ENCODE measurements around the gene EGLN1. TPM values are rescaled to one million over a fixed set of nuclear protein-coding genes. Genes with fewer than 3 reads are reported as not detected.

The EGLN1 gene
- total and polyA plus RNA-seq, 10 of the 15 experiments (the other 5 are each of a cell fraction or from before 2014, with no cell fraction given) = 2.4 to 46.6 (median 8.7) TPM

- WGBS (ENCODE audit: insufficient coverage, insufficient replicate concordance, low lambda C conversion rate, missing lambda C conversion rate) = 80% methylated on average over 6 of the region's 6 CpGs
- no peak for ATAC-seq
- ChIA-PET SMC1A (ENCODE audit: uncharacterized antibody, unreplicated experiment) (interaction anchor here (0.8 to 3.1 kb wide), 9 partner anchors 10 to 692 kb away, joined by 3 to 10 read pairs (median 5); no protein-coding TSS in a partner anchor), RAD21 (ENCODE audit: unreplicated experiment) (no interaction called here), CTCF (interaction anchor here (0.6 to 4.1 kb wide), 7 partner anchors 19 to 1143 kb away, joined by 3 to 28 read pairs (median 4); no protein-coding TSS in a partner anchor), POLR2A (interaction anchor here (1.5 kb wide), 1 partner anchor 86 kb away, joined by 3 read pairs; no protein-coding TSS in a partner anchor)
- H3K9ac ChIP-seq (ENCODE audit: control insufficient read depth, insufficient read depth, low read length) = no peak overlapping the region
- peaks cover 65% of the 10 kb centered on the region for H3K79me2 ChIP-seq (ENCODE audit: control insufficient read depth, insufficient read depth, low read length)
- H4K20me1 ChIP-seq (ENCODE audit: control insufficient read depth, insufficient read depth) = no peaks in the 10 kb centered on the region; the same call in 1 of the 2 replicates
- no peak for TF ChIP-seq ZNF207 (IDR thresholded peaks at IDR 0.05; ENCODE audit: borderline replicate concordance)
- no peak for TF ChIP-seq IKZF2 (IDR thresholded peaks at IDR 0.05)
- TF ChIP-seq ESRRA (IDR thresholded peaks at IDR 0.05; ENCODE audit: low read length) = no peak
- TF ChIP-seq NFYB (IDR thresholded peaks at IDR 0.05; ENCODE audit: insufficient read depth, low read depth, low read length) = no peak
- no peak for TF ChIP-seq ZNF592 (IDR thresholded peaks at IDR 0.05)
- TF ChIP-seq E2F4 (IDR thresholded peaks at IDR 0.05; ENCODE audit: low read depth, low read length) = no peak
- no peak for TF ChIP-seq PML (IDR thresholded peaks at IDR 0.05; ENCODE audit: low read length)
- no peaks in the 10 kb centered on the region for H3K9me3 ChIP-seq (replicated peaks; ENCODE audit: control insufficient read depth, insufficient read depth, low read length)
- H3K27ac ChIP-seq (ENCODE audit: control insufficient read depth, insufficient read depth) = no peak overlapping the region
- H3K27me3 ChIP-seq (replicated peaks in 1 of 2; ENCODE audit: control insufficient read depth in 2 of 2, insufficient read depth in 2 of 2, low read length in 1 of 2) = no peaks in the 10 kb centered on the region
- peak overlapping the region; percentile 93 for H3K4me2 ChIP-seq (ENCODE audit: control insufficient read depth, insufficient read depth)
- intact Hi-C loops (cut with micrococcal nuclease; ENCODE audit: unreplicated experiment) (loop anchor here (5.0 kb wide), 1 partner anchor 93 kb away; the partner anchor contains the start of gene GNPAT), in situ Hi-C loops (cut with MboI) (no loop called here)
- H3K36me3 ChIP-seq (ENCODE audit: control insufficient read depth in 2 of 2, insufficient read depth in 2 of 2, low read length in 1 of 2) = no peaks in the 10 kb centered on the region
- no TSS peak for BruUV-seq (replicated peaks)
- FAIRE-seq = no peak
- peak overlapping the region; percentile 43; the same call in 1 of the 2 replicates for H3K4me3 ChIP-seq
- peaks cover 12% of the 10 kb centered on the region for H3K4me1 ChIP-seq (ENCODE audit: control insufficient read depth, insufficient read depth, low read length)
- no peak for DNase-seq (ENCODE audit: low read depth, low spot score)
- no peak overlapping the region for H2AFZ ChIP-seq (ENCODE audit: control insufficient read depth, low read depth, low read length)
Measured at GRCh38 chr1:231334952-231335351, 87.1 kb downstream of the EGLN1 start.

Data from GM12878 (cell line).